HepG2 (cell line): Measurements from ENCODE around the gene CIROP.

Experiments used
- CTCF ChIP-seq: sonication (generic); formaldehyde crosslinking; IDR thresholded peaks from 2 replicates; pipeline ENCODE4 v1.5.0; 2020; ENCODE audit warnings: mild to moderate bottlenecking, missing genetic modification reagents, moderate library complexity
- TBP ChIP-seq: sonication (generic); formaldehyde crosslinking; IDR thresholded peaks from 2 replicates; pipeline ENCODE4 v1.5.0; 2020; ENCODE audit warnings: missing genetic modification reagents
- ZBTB49 ChIP-seq: sonication (generic); formaldehyde crosslinking; IDR thresholded peaks from 2 replicates; pipeline ENCODE4 v1.4.0; 2020; ENCODE audit warnings: missing genetic modification reagents, borderline replicate concordance
- ZEB1 ChIP-seq: IDR thresholded peaks from 2 replicates; pipeline ENCODE4 v1.6.1; 2012; ENCODE audit warnings: mild to moderate bottlenecking, low read depth, inconsistent platforms; ENCODE audit not compliant: insufficient replicate concordance
- ZFP1 ChIP-seq: IDR thresholded peaks from 2 replicates; pipeline ENCODE4 v1.6.1; 2016

- no peak for TF ChIP-seq ZFP1
- no peak for TF ChIP-seq ZEB1
- TF ChIP-seq TBP: no peak
- TF ChIP-seq CTCF (CRISPR knock-in tag): no peak
- no peak for TF ChIP-seq ZBTB49 (CRISPR knock-in tag)
Observed at GRCh38 chr14:23142826-23143225, 38.0 kb upstream of the CIROP start.
